ENCODE measurements around the gene ARHGAP26. TPM values are rescaled to one million over a fixed set of nuclear protein-coding genes. Genes with fewer than 3 reads are reported as not detected.

ARHGAP26 gene
- total RNA-seq, 4 donors from 2014 or later, result 61.0 to 76.7 (median 61.2) TPM

DNA sequence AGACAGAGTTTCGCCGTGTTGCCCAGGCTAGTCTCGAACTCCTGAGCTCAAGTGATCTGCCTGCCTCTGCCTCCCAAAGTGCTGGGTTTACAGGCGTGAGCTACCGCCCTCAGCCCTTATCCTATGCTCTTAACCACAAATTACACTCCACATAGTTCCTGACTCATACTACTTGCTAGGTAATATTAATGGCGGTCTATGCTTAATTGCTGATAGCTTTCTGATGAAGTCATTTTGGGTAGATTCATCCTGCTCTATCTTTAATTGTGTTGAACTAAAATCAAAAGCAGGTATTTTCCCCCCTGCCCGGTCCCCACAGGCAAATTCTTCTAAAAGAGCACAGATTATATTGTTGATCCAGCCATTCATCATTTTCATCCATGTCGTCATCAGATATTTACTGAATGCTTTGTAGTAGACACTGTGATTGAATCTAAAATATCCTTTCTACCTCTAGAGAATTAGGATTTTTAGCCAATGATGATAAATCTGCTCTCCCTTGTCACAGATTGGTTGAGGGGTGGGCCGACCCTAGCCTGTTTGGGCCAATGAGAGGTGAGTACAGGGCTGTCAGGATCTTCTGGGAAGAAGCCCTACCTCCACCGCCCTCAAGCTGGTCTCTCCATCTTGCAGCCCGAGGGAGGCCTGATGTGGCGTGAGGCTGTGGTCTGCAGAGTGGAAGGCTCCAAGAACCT is 488.5 kb downstream of the ARHGAP26 start:
- DNase-seq, result no peak
- intact Hi-C loops (cut with DNase I; ENCODE audit: low total_unique reads) (no loop called here), in situ Hi-C loops (cut with MboI; ENCODE audit: low pct_ligation_motif_present in 1 of 4, low pct_unique_long_range_greater_than_20kb in 1 of 4, low sequenced_read_pairs in 3 of 4) (no loop called here)
- Histone ChIP-seq H3K9me3 (no peaks in the 10 kb centered on the region), H3K27me3 (no peaks in the 10 kb centered on the region), H3K36me3 (no peaks in the 10 kb centered on the region), H3K27ac (no peak overlapping the region), H3K4me3 (no peak overlapping the region), H3K4me1 (no peaks in the 10 kb centered on the region)
- TF ChIP-seq POLR2A (IDR thresholded peaks at IDR 0.05) (no peak), POLR2AphosphoS5 (IDR thresholded peaks at IDR 0.05) (no peak)
- 96% methylated on average over 4 to 12 of the region's 12 CpGs for WGBS, 2 donors (ENCODE audit: low coverage in 1 of 2)

- H3K36me3 ChIP-seq, result no peaks in the 10 kb centered on the region
- no peak for TF ChIP-seq EP300 (IDR thresholded peaks at IDR 0.05; ENCODE audit: low read depth)
- no peak for TF ChIP-seq POLR2AphosphoS5 (IDR thresholded peaks at IDR 0.05)
- no peak for TF ChIP-seq CTCF (IDR thresholded peaks at IDR 0.05)
- no peak for TF ChIP-seq POLR2A (IDR thresholded peaks at IDR 0.05)
- no peaks in the 10 kb centered on the region for H3K27me3 ChIP-seq
- in situ Hi-C loops (cut with MboI; ENCODE audit: low pct_ligation_motif_present in 1 of 4, low pct_unique_long_range_greater_than_20kb in 1 of 4, low sequenced_read_pairs in 3 of 4) (no loop called here), intact Hi-C loops (cut with DNase I; ENCODE audit: low total_unique reads) (no loop called here)
- 80 to 99% methylated on average over 1 to 7 of the region's 7 CpGs for WGBS, 2 donors (ENCODE audit: low coverage in 1 of 2)
- H3K4me1 ChIP-seq, result no peaks in the 10 kb centered on the region
- no peak for DNase-seq
- no peaks in the 10 kb centered on the region for H3K9me3 ChIP-seq
- H3K27ac ChIP-seq, result no peak overlapping the region
- H3K4me3 ChIP-seq, result no peak overlapping the region
Observed at GRCh38 chr5:143259254-143259605, 489.1 kb downstream of the ARHGAP26 start.

- TF ChIP-seq CTCF (IDR thresholded peaks at IDR 0.05) (no peak), EP300 (IDR thresholded peaks at IDR 0.05; ENCODE audit: low read depth) (no peak), POLR2AphosphoS5 (IDR thresholded peaks at IDR 0.05) (no peak), POLR2A (IDR thresholded peaks at IDR 0.05) (no peak)
- Histone ChIP-seq H3K36me3 (no peaks in the 10 kb centered on the region), H3K27me3 (no peaks in the 10 kb centered on the region), H3K27ac (no peak overlapping the region), H3K9me3 (no peaks in the 10 kb centered on the region), H3K4me3 (no peak overlapping the region), H3K4me1 (no peaks in the 10 kb centered on the region)
- WGBS, 2 donors (ENCODE audit: low coverage in 1 of 2), result 90 to 94% methylated on average over 6 to 7 of the region's 7 CpGs
- no peak for DNase-seq
- intact Hi-C loops (cut with DNase I; ENCODE audit: low total_unique reads) (no loop called here), in situ Hi-C loops (cut with MboI; ENCODE audit: low pct_ligation_motif_present in 1 of 4, low pct_unique_long_range_greater_than_20kb in 1 of 4, low sequenced_read_pairs in 3 of 4) (no loop called here)
Observed at GRCh38 chr5:143261748-143262392, 491.7 kb downstream of the ARHGAP26 start.

- intact Hi-C loops (cut with DNase I; ENCODE audit: low total_unique reads), result no loop called here
- H3K4me3 ChIP-seq, result no peak overlapping the region
- no peaks in the 10 kb centered on the region for H3K9me3 ChIP-seq
- in situ Hi-C loops (cut with MboI; ENCODE audit: low pct_ligation_motif_present in 1 of 4, low pct_unique_long_range_greater_than_20kb in 1 of 4, low sequenced_read_pairs in 3 of 4), result no loop called here
- H3K27ac ChIP-seq, result no peak overlapping the region
- H3K36me3 ChIP-seq, result no peaks in the 10 kb centered on the region
- H3K4me1 ChIP-seq, result no peaks in the 10 kb centered on the region
- DNase-seq, result no peak
- no peaks in the 10 kb centered on the region for H3K27me3 ChIP-seq
- TF ChIP-seq CTCF (IDR thresholded peaks at IDR 0.05), result no peak
- no peak for TF ChIP-seq POLR2A (IDR thresholded peaks at IDR 0.05)
- no peak for TF ChIP-seq POLR2AphosphoS5 (IDR thresholded peaks at IDR 0.05)
- TF ChIP-seq EP300 (IDR thresholded peaks at IDR 0.05; ENCODE audit: low read depth), result no peak
- 92 to 93% methylated on average over 1 of the region's 1 CpG for WGBS, 2 donors (ENCODE audit: low coverage in 1 of 2)
Observed at GRCh38 chr5:143262393-143263174, 492.4 kb downstream of the ARHGAP26 start.
